ENCODE results near the gene SYT2. TPM values are rescaled to one million over a fixed set of nuclear protein-coding genes. Genes with fewer than 3 reads are reported as not detected.
A peak's percentile ranks its signal among the peaks of the same experiment; 100 is the strongest.
"Not testable (repeated sequence)": the region's sequence is repeated elsewhere in the genome, so short reads cannot be mapped to it uniquely, and the experiment has no call there.

The SYT2 gene
- total RNA-seq, 1 experiment from 2014 or later, result 0.69 TPM

DNA sequence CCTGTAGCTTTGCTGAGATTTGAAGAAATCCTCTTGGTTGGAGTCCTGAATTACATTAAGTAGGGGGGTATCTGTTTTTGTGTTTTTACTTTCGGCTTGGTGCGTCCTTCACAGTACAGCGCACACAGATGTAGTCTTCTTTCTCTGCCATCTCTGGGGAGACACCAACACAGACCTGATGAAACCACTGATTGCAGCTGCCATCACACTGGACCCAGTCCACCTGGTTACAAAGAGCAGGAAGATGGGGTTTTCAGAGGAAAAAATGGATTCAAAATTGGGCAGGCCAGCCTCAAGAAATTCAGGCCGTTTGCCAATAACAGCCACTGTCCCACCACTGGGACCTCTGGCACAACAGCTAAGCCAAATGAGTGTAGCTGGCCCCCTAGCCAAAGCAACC lies 18.7 kb upstream of the SYT2 start:
- ChIA-PET POLR2A (ENCODE audit: low non-redundant PET) (no interaction called here), CTCF (no interaction called here)
- TF ChIP-seq CTCF (conservative IDR thresholded peaks at IDR 0.05; ENCODE audit: low read depth, low read length) (no peak), EZH2 (IDR thresholded peaks at IDR 0.05; ENCODE audit: borderline replicate concordance, low read depth, low read length, poor library complexity, severe bottlenecking) (no peak)
- BruUV-seq (replicated peaks), result TSS peak; percentile 25
- H3K27ac ChIP-seq (ENCODE audit: low read depth, low read length, poor library complexity, severe bottlenecking), result no peak overlapping the region
- no peak for DNase-seq (ENCODE audit: low spot score)
- intact Hi-C loops (cut with micrococcal nuclease; ENCODE audit: unreplicated experiment), result no loop called here
- H3K4me1 ChIP-seq (ENCODE audit: insufficient read depth, low read length, poor library complexity, severe bottlenecking), result no peaks in the 10 kb centered on the region
- no peaks in the 10 kb centered on the region for H3K9me3 ChIP-seq (ENCODE audit: low read depth, low read length, poor library complexity, severe bottlenecking)
- peaks cover 61% of the 10 kb centered on the region for H3K36me3 ChIP-seq (ENCODE audit: insufficient read depth, low read length, poor library complexity, severe bottlenecking)
- H3K27me3 ChIP-seq (replicated peaks; ENCODE audit: insufficient read depth, low read depth, low read length, poor library complexity), result no peaks in the 10 kb centered on the region
- no peak overlapping the region for H3K4me3 ChIP-seq (ENCODE audit: low read depth, low read length, poor library complexity, severe bottlenecking)

DNA sequence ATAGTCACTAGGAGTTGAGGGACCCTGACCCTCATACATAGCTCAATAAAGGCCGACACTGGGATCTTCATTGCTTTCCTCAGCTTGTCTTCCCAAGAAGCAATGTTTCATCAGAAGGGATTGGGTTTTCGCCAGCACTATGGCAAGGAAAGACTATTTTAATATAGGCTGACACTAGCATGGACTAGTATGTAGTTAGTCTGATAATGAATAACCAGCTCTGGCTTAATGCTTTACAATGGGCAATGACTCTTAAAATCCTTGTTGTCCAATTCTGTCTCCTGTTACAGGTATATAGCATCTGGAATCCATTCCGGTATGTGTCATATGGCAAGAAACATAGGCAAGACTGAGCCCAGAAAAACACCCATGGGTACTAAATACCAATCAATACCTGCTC lies 15.3 kb upstream of the SYT2 start:
- POLR2A ChIA-PET (ENCODE audit: low non-redundant PET), result no interaction called here
- no peak for DNase-seq (ENCODE audit: low spot score)
- Histone ChIP-seq H3K4me1 (ENCODE audit: insufficient read depth, low read length, poor library complexity, severe bottlenecking) (no peaks in the 10 kb centered on the region), H3K9me3 (ENCODE audit: low read depth, low read length, poor library complexity, severe bottlenecking) (no peaks in the 10 kb centered on the region), H3K27ac (ENCODE audit: low read depth, low read length, poor library complexity, severe bottlenecking) (no peak overlapping the region), H3K4me3 (ENCODE audit: low read depth, low read length, poor library complexity, severe bottlenecking) (no peak overlapping the region), H3K36me3 (ENCODE audit: insufficient read depth, low read length, poor library complexity, severe bottlenecking) (peaks cover 28% of the 10 kb centered on the region), H3K27me3 (replicated peaks; ENCODE audit: insufficient read depth, low read depth, low read length, poor library complexity) (no peaks in the 10 kb centered on the region)
- BruUV-seq (replicated peaks), result no TSS peak
- intact Hi-C loops (cut with micrococcal nuclease; ENCODE audit: unreplicated experiment), result no loop called here
- CTCF ChIA-PET, result no interaction called here
- TF ChIP-seq EZH2 (IDR thresholded peaks at IDR 0.05; ENCODE audit: borderline replicate concordance, low read depth, low read length, poor library complexity, severe bottlenecking) (no peak), CTCF (conservative IDR thresholded peaks at IDR 0.05; ENCODE audit: low read depth, low read length) (no peak)

DNA sequence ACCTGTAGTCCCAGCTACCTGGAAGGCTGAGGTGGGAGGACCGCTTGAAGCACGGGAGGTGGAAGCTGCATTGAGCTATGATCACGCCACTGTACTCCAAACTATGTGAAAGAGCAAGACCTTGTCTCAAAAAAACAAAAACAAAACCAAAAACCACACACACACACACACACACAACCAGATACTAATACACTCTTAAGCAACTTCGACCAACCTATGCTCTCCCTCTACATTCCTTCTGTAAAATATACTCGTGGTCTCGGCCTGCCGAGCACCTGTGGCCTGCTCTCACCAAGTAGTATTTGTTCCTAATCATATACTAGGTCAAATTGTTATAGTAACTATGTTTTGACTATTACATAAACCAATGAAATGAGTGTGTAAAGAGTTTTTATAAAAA lies 13.5 kb upstream of the SYT2 start:
- TF ChIP-seq CTCF (conservative IDR thresholded peaks at IDR 0.05; ENCODE audit: low read depth, low read length) (no peak), EZH2 (IDR thresholded peaks at IDR 0.05; ENCODE audit: borderline replicate concordance, low read depth, low read length, poor library complexity, severe bottlenecking) (no peak)
- DNase-seq (ENCODE audit: low spot score), result no peak
- H3K27me3 ChIP-seq (replicated peaks; ENCODE audit: insufficient read depth, low read depth, low read length, poor library complexity), result no peaks in the 10 kb centered on the region
- H3K4me1 ChIP-seq (ENCODE audit: insufficient read depth, low read length, poor library complexity, severe bottlenecking), result no peaks in the 10 kb centered on the region
- no peak overlapping the region for H3K4me3 ChIP-seq (ENCODE audit: low read depth, low read length, poor library complexity, severe bottlenecking)
- H3K27ac ChIP-seq (ENCODE audit: low read depth, low read length, poor library complexity, severe bottlenecking), result no peak overlapping the region
- no peaks in the 10 kb centered on the region for H3K9me3 ChIP-seq (ENCODE audit: low read depth, low read length, poor library complexity, severe bottlenecking)
- H3K36me3 ChIP-seq (ENCODE audit: insufficient read depth, low read length, poor library complexity, severe bottlenecking), result peaks cover 9% of the 10 kb centered on the region
- BruUV-seq (replicated peaks), result no TSS peak
- ChIA-PET CTCF (no interaction called here), POLR2A (ENCODE audit: low non-redundant PET) (no interaction called here)
- intact Hi-C loops (cut with micrococcal nuclease; ENCODE audit: unreplicated experiment), result no loop called here

GRCh38 chr1:202723046-202723445 lies 12.8 kb upstream of the SYT2 start:
- POLR2A ChIA-PET (ENCODE audit: low non-redundant PET), result interaction anchor here (0.6 kb wide), 1 partner anchor 419 kb away, joined by 3 read pairs; no protein-coding TSS in a partner anchor
- DNase-seq (ENCODE audit: low spot score); H3K9me3 ChIP-seq (ENCODE audit: low read depth, low read length, poor library complexity, severe bottlenecking); BruUV-seq (replicated peaks); H3K4me1 ChIP-seq (ENCODE audit: insufficient read depth, low read length, poor library complexity, severe bottlenecking); CTCF ChIA-PET; intact Hi-C loops (cut with micrococcal nuclease; ENCODE audit: unreplicated experiment); H3K27ac ChIP-seq (ENCODE audit: low read depth, low read length, poor library complexity, severe bottlenecking); H3K36me3 ChIP-seq (ENCODE audit: insufficient read depth, low read length, poor library complexity, severe bottlenecking); H3K27me3 ChIP-seq (replicated peaks; ENCODE audit: insufficient read depth, low read depth, low read length, poor library complexity); H3K4me3 ChIP-seq (ENCODE audit: low read depth, low read length, poor library complexity, severe bottlenecking): not testable (repeated sequence)

Measured in A673 (cell line).